ENCODE results near the gene SMAD5.

Gene SMAD5

DNA sequence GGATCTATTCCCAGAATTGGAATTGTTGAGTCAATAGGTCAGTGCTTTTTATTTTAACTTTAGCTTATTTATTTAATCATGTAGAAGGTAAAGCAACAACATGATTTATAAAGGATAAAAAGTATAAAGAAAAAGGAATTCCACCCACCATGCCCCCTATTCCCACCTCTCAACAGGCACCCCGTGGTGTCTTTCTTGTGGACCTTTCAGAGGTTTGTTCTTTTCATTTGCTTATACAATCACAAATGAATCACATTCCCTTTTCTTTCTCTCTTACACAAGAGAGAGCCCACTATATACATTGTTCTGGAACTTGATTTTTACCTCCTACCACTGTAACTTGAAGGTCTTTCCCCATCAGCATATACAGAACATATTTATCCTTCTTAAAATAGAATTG is 97.5 kb downstream of the SMAD5 start:
- in situ Hi-C loops (cut with HindIII; ENCODE audit: low pct_unique_long_range_greater_than_20kb, low sequenced_read_pairs) = no loop called here
- DNase-seq (ENCODE audit: low read depth in 1 of 2, low spot score in 1 of 2) = no peak
- TF ChIP-seq JUND (IDR thresholded peaks at IDR 0.05; ENCODE audit: low read depth) = no peak

- no peak for DNase-seq (ENCODE audit: low read depth in 1 of 2, low spot score in 1 of 2)
- in situ Hi-C loops (cut with HindIII; ENCODE audit: low pct_unique_long_range_greater_than_20kb, low sequenced_read_pairs) = no loop called here
- no peak for TF ChIP-seq JUND (IDR thresholded peaks at IDR 0.05; ENCODE audit: low read depth)
Observed at GRCh38 chr5:136232316-136232715, 99.7 kb downstream of the SMAD5 start.

Data from T47D (cell line).